MM.1S (cell line): ENCODE data around the gene WDR49.

Experiments used
- DNase-seq: peaks from one replicate; pipeline ENCODE4 v3.0.0-alpha.2; 2015
- H2AFZ ChIP-seq: fragments of 300-600 bp; sonication (generic); 2 replicates; pipeline ENCODE4 v1.6.0; 2016; ENCODE audit warnings: antibody characterized with exemption, low read length
- H3F3A ChIP-seq: fragments of 300-600 bp; sonication (generic); 2 replicates; pipeline ENCODE4 v1.6.1; 2016; ENCODE audit warnings: mild to moderate bottlenecking, antibody characterized with exemption, low read length, moderate library complexity, mixed read lengths; ENCODE audit not compliant: insufficient read depth
- H3K27ac ChIP-seq: fragments of 300-600 bp; sonication (generic); 2 replicates; pipeline ENCODE4 v1.5.1; 2016; ENCODE audit warnings: mild to moderate bottlenecking, low read length
- H3K27me3 ChIP-seq: fragments of 300-600 bp; sonication (generic); replicated peaks from 2 replicates; pipeline ENCODE4 v1.6.0; 2016; ENCODE audit warnings: low read length; ENCODE audit not compliant: insufficient read depth
- H3K36me3 ChIP-seq: fragments of 300-600 bp; sonication (generic); replicated peaks from 2 replicates; pipeline ENCODE4 v1.6.1; 2016; ENCODE audit warnings: mild to moderate bottlenecking, low read length, mixed read lengths; ENCODE audit not compliant: insufficient read depth
- H3K4me1 ChIP-seq: fragments of 300-600 bp; sonication (generic); 2 replicates; pipeline ENCODE4 v1.6.1; 2016; ENCODE audit warnings: low read length, mixed read lengths
- H3K4me2 ChIP-seq: fragments of 300-600 bp; sonication (generic); 2 replicates; pipeline ENCODE4 v1.6.0; 2016; ENCODE audit warnings: low read depth, low read length
- H3K4me3 ChIP-seq: fragments of 300-600 bp; sonication (generic); 2 replicates; pipeline ENCODE4 v1.5.1; 2016; ENCODE audit warnings: low read length, mixed read lengths
- H3K79me2 ChIP-seq: fragments of 300-600 bp; sonication (generic); 2 replicates; pipeline ENCODE4 v1.6.1; 2016; ENCODE audit warnings: mixed run types, low read length, mixed read lengths
- H3K9ac ChIP-seq: fragments of 300-600 bp; sonication (generic); 2 replicates; pipeline ENCODE4 v1.6.1; 2016; ENCODE audit warnings: low read length, mixed read lengths
- H3K9me2 ChIP-seq: fragments of 300-600 bp; sonication (generic); replicated peaks from 2 replicates; pipeline ENCODE4 v1.6.1; 2016; ENCODE audit warnings: mild to moderate bottlenecking, low read length, mixed read lengths; ENCODE audit not compliant: insufficient read depth
- H3K9me3 ChIP-seq: fragments of 300-600 bp; sonication (generic); replicated peaks from 2 replicates; pipeline ENCODE4 v1.6.1; 2016; ENCODE audit warnings: mild to moderate bottlenecking, low read length, mixed read lengths; ENCODE audit not compliant: insufficient read depth
- H4K20me1 ChIP-seq: fragments of 300-600 bp; sonication (generic); 2 replicates; pipeline ENCODE4 v1.6.1; 2016; ENCODE audit warnings: mild to moderate bottlenecking, low read length, moderate library complexity, mixed read lengths; ENCODE audit not compliant: insufficient read depth
- EZH2 ChIP-seq: fragments of 300-600 bp; sonication (generic); optimal IDR thresholded peaks from 2 replicates; pipeline ENCODE3; 2017; ENCODE audit warnings: low read depth, mild to moderate bottlenecking, antibody characterized with exemption, low read length, mixed read lengths
- EZH2phosphoT487 ChIP-seq: fragments of 300-600 bp; sonication (generic); IDR thresholded peaks from 2 replicates; pipeline ENCODE4 v1.6.1; 2018; ENCODE audit warnings: antibody characterized with exemption, low read length
- TF ChIP-seq, protein P1 (sequence below): fragments of 300-600 bp; sonication (generic); IDR thresholded peaks from 2 replicates; pipeline ENCODE4 v1.5.1; 2016; ENCODE audit warnings: antibody characterized with exemption, low read length, mixed read lengths

WDR49 gene

DNA sequence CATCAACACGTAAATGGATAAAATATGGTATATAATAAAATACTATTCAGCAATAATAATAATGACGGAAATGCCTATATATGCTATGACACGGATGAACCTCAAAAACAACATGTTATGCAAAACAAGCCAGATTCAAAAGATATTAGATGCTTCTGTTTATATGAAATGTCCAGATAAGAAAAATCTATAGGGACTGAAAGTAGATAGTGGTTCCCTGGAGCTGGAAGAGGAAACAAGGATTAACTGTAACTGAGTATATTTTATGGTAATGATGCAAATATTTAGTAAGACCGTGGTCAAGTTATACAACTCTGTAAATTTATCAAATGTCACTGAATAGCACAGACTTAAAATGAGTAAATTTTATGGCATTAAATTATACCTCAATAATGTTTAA lies 25.8 kb upstream of the WDR49 start:
- Histone ChIP-seq H3K9me3 (no peaks in the 10 kb centered on the region), H3K36me3 (peaks cover 8% of the 10 kb centered on the region; the same call in 1 of the 2 replicates), H3K9me2 (no peaks in the 10 kb centered on the region), H3K27me3 (no peaks in the 10 kb centered on the region), H3K4me1 (no peaks in the 10 kb centered on the region), H3F3A (no peaks in the 10 kb centered on the region), H2AFZ (no peak overlapping the region), H3K4me2 (no peak overlapping the region), H4K20me1 (no peaks in the 10 kb centered on the region), H3K79me2 (no peaks in the 10 kb centered on the region), H3K4me3 (no peak overlapping the region), H3K9ac (no peak overlapping the region), H3K27ac (no peak overlapping the region)
- TF ChIP-seq, protein P1, sequence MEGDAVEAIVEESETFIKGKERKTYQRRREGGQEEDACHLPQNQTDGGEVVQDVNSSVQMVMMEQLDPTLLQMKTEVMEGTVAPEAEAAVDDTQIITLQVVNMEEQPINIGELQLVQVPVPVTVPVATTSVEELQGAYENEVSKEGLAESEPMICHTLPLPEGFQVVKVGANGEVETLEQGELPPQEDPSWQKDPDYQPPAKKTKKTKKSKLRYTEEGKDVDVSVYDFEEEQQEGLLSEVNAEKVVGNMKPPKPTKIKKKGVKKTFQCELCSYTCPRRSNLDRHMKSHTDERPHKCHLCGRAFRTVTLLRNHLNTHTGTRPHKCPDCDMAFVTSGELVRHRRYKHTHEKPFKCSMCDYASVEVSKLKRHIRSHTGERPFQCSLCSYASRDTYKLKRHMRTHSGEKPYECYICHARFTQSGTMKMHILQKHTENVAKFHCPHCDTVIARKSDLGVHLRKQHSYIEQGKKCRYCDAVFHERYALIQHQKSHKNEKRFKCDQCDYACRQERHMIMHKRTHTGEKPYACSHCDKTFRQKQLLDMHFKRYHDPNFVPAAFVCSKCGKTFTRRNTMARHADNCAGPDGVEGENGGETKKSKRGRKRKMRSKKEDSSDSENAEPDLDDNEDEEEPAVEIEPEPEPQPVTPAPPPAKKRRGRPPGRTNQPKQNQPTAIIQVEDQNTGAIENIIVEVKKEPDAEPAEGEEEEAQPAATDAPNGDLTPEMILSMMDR, result no peak
- no peak for TF ChIP-seq EZH2phosphoT487
- no peak for TF ChIP-seq EZH2
- DNase-seq, result no peak

- H3K4me1 ChIP-seq, result no peaks in the 10 kb centered on the region
- no peak overlapping the region for H3K4me2 ChIP-seq
- no peaks in the 10 kb centered on the region for H3F3A ChIP-seq
- no peak overlapping the region for H3K9ac ChIP-seq
- no peaks in the 10 kb centered on the region for H3K27me3 ChIP-seq
- H4K20me1 ChIP-seq, result no peaks in the 10 kb centered on the region
- H2AFZ ChIP-seq, result no peak overlapping the region
- H3K36me3 ChIP-seq, result peaks cover 3% of the 10 kb centered on the region; the same call in 1 of the 2 replicates
- H3K4me3 ChIP-seq, result no peak overlapping the region
- no peak overlapping the region for H3K27ac ChIP-seq
- no peaks in the 10 kb centered on the region for H3K9me2 ChIP-seq
- TF ChIP-seq EZH2 (no peak), EZH2phosphoT487 (no peak)
- TF ChIP-seq, protein P1, result no peak
- H3K9me3 ChIP-seq, result no peaks in the 10 kb centered on the region
- no peaks in the 10 kb centered on the region for H3K79me2 ChIP-seq
- no peak for DNase-seq
Observed at GRCh38 chr3:167675848-167676247, 22.1 kb upstream of the WDR49 start.

- Histone ChIP-seq H3K4me2 (no peak overlapping the region), H3K4me1 (no peaks in the 10 kb centered on the region), H3K27me3 (no peaks in the 10 kb centered on the region), H4K20me1 (no peaks in the 10 kb centered on the region), H3K4me3 (no peak overlapping the region), H3K9me3 (no peaks in the 10 kb centered on the region), H3K36me3 (no peaks in the 10 kb centered on the region; the same call in 1 of the 2 replicates), H3K27ac (no peak overlapping the region), H3K9ac (no peak overlapping the region), H3F3A (no peaks in the 10 kb centered on the region), H3K79me2 (no peaks in the 10 kb centered on the region), H3K9me2 (no peaks in the 10 kb centered on the region), H2AFZ (no peak overlapping the region)
- no peak for DNase-seq
- TF ChIP-seq, protein P1, result no peak
- TF ChIP-seq EZH2 (no peak), EZH2phosphoT487 (no peak)
Observed at GRCh38 chr3:167673221-167673620, 19.5 kb upstream of the WDR49 start.
